ENCODE measurements around the gene PLXNB1.

- TF ChIP-seq EZH2 (IDR thresholded peaks at IDR 0.05) (no peak), POLR2AphosphoS5 (IDR thresholded peaks at IDR 0.05; ENCODE audit: borderline replicate concordance, low read depth, low read length) (no peak), FOXP2 (optimal IDR thresholded peaks at IDR 0.05; ENCODE audit: control extremely low read depth, extremely low read length, insufficient read depth) (no peak)
Measured at GRCh38 chr3:48410205-48411040, 19.5 kb downstream of the PLXNB1 start.
